HepG2 (cell line): Measurements from ENCODE around the gene CD248. TPM values are rescaled to one million over a fixed set of nuclear protein-coding genes. Genes with fewer than 3 reads are reported as not detected.
A peak's percentile ranks its signal among the peaks of the same experiment; 100 is the strongest.

ENCODE experiments used
- ADNP ChIP-seq: sonication (generic); formaldehyde crosslinking; IDR thresholded peaks from 2 replicates; pipeline ENCODE4 v1.4.0; 2020; ENCODE audit warnings: missing genetic modification reagents
- CHCHD3 ChIP-seq: sonication (generic); formaldehyde crosslinking; IDR thresholded peaks from 2 replicates; pipeline ENCODE4 v1.8.0; 2022; ENCODE audit warnings: mild to moderate bottlenecking, missing genetic modification reagents, moderate library complexity
- EEA1 ChIP-seq: sonication (generic); formaldehyde crosslinking; IDR thresholded peaks from 2 replicates; pipeline ENCODE4 v1.5.1; 2020; ENCODE audit warnings: mild to moderate bottlenecking, missing genetic modification reagents, borderline replicate concordance
- FOXA3 ChIP-seq: IDR thresholded peaks from 2 replicates; pipeline ENCODE4 v1.6.1; 2016; ENCODE audit warnings: missing genetic modification reagents, missing compliant biosample characterization
- HDAC6 ChIP-seq: fragments of 200-600 bp; sonication (generic); IDR thresholded peaks from 2 replicates; pipeline ENCODE4 v1.7.0; 2017; ENCODE audit warnings: mild to moderate bottlenecking, antibody characterized with exemption, low read length, low read depth
- HNRNPLL ChIP-seq: fragments of 200-400 bp; formaldehyde crosslinking; IDR thresholded peaks from 2 replicates; pipeline ENCODE4 v1.6.1; 2017; ENCODE audit warnings: mild to moderate bottlenecking, low read depth, low read length; ENCODE audit not compliant: poor library complexity, severe bottlenecking
- KDM4B ChIP-seq: sonication (generic); formaldehyde crosslinking; IDR thresholded peaks from 2 replicates; pipeline ENCODE4 v1.4.0; 2020; ENCODE audit warnings: missing genetic modification reagents
- NFIB ChIP-seq: sonication (generic); formaldehyde crosslinking; IDR thresholded peaks from 2 replicates; pipeline ENCODE4 v1.9.0; 2021; ENCODE audit warnings: missing genetic modification reagents, mild to moderate bottlenecking, borderline replicate concordance
- PHB2 ChIP-seq: fragments of 450-650 bp; IDR thresholded peaks from 2 replicates; pipeline ENCODE4 v1.6.1; 2018; ENCODE audit not compliant: partially characterized antibody
- ZFP62 ChIP-seq: sonication (generic); formaldehyde crosslinking; IDR thresholded peaks from 2 replicates; pipeline ENCODE4 v1.4.0; 2020; ENCODE audit warnings: missing genetic modification reagents
- ZNF382 ChIP-seq: sonication (generic); formaldehyde crosslinking; IDR thresholded peaks from 2 replicates; pipeline ENCODE4 v1.5.0; 2020; ENCODE audit warnings: missing genetic modification reagents, mild to moderate bottlenecking, borderline replicate concordance
- ZNF775 ChIP-seq: sonication (generic); formaldehyde crosslinking; IDR thresholded peaks from 2 replicates; pipeline ENCODE4 v1.4.0; 2020; ENCODE audit warnings: missing genetic modification reagents, mild to moderate bottlenecking, moderate library complexity, borderline replicate concordance
- polyA plus RNA-seq, 8 experiments: library from polyadenylated mRNA; depleted of rRNA in 3 of 8; stranded (reverse) in 7 of 8; unstranded in 1 of 8; fragments of >200 nt; fragmentation: Illumina TruSeq in 4 of 8; extraction: Trizol in 4 of 8; gene quantifications; 2 replicates each; pipeline versions ENCODE4 v1.2.1 to v1.2.3, GENCODE V29; 2011 to 2016; ENCODE audit warnings: low read depth in 4 of 8, missing spikeins in 1 of 8, mixed read lengths in 1 of 8; ENCODE audit not compliant: insufficient read depth in 1 of 8
- total RNA-seq, 5 experiments: library from RNA; depleted of rRNA; stranded (reverse); fragments of >200 nt; fragmentation: Illumina TruSeq; extraction: Trizol; gene quantifications; 2 replicates each; pipeline ENCODE4 v1.2.3, GENCODE V29; 2016; ENCODE audit warnings: low read depth in 1 of 5
- TF ChIP-seq, protein P1 (sequence below): sonication (generic); formaldehyde crosslinking; IDR thresholded peaks from 2 replicates; pipeline ENCODE4 v1.4.0; 2020; ENCODE audit warnings: missing genetic modification reagents, borderline replicate concordance
- TF ChIP-seq, protein P2 (sequence below): sonication (generic); formaldehyde crosslinking; IDR thresholded peaks from 2 replicates; pipeline ENCODE4 v1.4.0; 2020; ENCODE audit warnings: mild to moderate bottlenecking, low read depth, missing genetic modification reagents
- TF ChIP-seq, protein P3 (sequence below): fragments of 450-650 bp; IDR thresholded peaks from 2 replicates; pipeline ENCODE4 v1.6.1; 2016
- TF ChIP-seq, protein P4 (sequence below): sonication (generic); formaldehyde crosslinking; IDR thresholded peaks from 2 replicates; pipeline ENCODE4 v1.4.0; 2020; ENCODE audit warnings: low read depth, mild to moderate bottlenecking, missing genetic modification reagents
- TF ChIP-seq, protein P5 (sequence below): sonication (generic); formaldehyde crosslinking; IDR thresholded peaks from 2 replicates; pipeline ENCODE4 v1.5.0; 2020; ENCODE audit warnings: mild to moderate bottlenecking, missing genetic modification reagents, moderate library complexity

The CD248 gene
- total and polyA plus RNA-seq, 2 of the 13 experiments (the other 11 are each of a cell fraction or from before 2014, with no cell fraction given), result 0.25 to 0.35 TPM

DNA sequence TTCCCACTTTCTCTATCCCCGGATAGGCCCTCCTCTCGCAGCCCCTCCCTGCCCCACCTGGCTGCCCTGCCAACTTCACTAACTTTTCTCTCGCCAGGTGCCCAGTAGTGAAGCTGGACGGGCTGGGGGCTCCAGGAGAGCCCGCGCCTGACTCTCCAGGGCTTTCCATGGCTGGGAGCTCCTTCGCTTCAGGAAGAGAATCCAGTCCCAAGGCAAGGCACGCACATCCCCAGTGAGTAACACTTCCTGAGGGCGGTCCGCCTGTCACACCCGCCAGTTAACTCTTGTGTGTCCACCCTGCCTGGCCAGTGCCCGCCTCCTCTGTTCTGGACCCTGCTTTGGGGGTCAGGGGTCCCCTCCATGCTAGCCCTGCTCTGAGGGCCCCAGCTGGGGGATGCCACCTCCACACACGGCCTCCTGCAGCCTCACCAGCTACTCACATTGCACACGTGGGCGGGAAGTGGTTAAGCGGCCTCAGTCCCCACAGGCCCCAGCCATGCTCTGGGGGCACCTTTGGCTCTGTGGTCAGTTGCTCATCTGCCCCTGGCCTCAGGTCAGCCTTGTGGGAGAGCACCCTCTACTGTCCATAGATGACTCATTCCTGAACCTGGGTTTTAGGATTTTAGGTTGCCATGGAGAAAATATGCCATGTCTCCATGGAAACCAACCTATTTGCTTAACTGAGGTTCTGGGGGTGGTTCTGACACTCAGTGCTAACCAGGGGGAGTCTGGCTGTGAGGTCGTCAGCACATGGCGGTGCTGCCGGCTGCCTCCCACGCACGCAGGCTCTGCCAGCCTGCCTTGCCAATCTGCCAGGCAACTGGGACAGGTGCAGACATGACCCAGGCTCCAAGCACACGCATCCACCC is 19.6 kb upstream of the CD248 start, which contains the start of gene RIN1 (continued):
- peak; percentile 22; the same call in 1 of the 2 replicates for TF ChIP-seq KDM4B (CRISPR knock-in tag)
- TF ChIP-seq ADNP (CRISPR knock-in tag), result no peak
- TF ChIP-seq, protein P1, sequence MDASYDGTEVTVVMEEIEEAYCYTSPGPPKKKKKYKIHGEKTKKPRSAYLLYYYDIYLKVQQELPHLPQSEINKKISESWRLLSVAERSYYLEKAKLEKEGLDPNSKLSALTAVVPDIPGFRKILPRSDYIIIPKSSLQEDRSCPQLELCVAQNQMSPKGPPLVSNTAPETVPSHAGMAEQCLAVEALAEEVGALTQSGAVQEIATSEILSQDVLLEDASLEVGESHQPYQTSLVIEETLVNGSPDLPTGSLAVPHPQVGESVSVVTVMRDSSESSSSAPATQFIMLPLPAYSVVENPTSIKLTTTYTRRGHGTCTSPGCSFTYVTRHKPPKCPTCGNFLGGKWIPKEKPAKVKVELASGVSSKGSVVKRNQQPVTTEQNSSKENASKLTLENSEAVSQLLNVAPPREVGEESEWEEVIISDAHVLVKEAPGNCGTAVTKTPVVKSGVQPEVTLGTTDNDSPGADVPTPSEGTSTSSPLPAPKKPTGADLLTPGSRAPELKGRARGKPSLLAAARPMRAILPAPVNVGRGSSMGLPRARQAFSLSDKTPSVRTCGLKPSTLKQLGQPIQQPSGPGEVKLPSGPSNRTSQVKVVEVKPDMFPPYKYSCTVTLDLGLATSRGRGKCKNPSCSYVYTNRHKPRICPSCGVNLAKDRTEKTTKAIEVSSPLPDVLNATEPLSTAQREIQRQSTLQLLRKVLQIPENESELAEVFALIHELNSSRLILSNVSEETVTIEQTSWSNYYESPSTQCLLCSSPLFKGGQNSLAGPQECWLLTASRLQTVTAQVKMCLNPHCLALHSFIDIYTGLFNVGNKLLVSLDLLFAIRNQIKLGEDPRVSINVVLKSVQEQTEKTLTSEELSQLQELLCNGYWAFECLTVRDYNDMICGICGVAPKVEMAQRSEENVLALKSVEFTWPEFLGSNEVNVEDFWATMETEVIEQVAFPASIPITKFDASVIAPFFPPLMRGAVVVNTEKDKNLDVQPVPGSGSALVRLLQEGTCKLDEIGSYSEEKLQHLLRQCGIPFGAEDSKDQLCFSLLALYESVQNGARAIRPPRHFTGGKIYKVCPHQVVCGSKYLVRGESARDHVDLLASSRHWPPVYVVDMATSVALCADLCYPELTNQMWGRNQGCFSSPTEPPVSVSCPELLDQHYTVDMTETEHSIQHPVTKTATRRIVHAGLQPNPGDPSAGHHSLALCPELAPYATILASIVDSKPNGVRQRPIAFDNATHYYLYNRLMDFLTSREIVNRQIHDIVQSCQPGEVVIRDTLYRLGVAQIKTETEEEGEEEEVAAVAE (CRISPR knock-in tag), result peak; percentile 68; the same call in 1 of the 2 replicates
- TF ChIP-seq HDAC6, result no peak
- no peak for TF ChIP-seq ZFP62 (CRISPR knock-in tag)
- no peak for TF ChIP-seq EEA1
- TF ChIP-seq, protein P2, sequence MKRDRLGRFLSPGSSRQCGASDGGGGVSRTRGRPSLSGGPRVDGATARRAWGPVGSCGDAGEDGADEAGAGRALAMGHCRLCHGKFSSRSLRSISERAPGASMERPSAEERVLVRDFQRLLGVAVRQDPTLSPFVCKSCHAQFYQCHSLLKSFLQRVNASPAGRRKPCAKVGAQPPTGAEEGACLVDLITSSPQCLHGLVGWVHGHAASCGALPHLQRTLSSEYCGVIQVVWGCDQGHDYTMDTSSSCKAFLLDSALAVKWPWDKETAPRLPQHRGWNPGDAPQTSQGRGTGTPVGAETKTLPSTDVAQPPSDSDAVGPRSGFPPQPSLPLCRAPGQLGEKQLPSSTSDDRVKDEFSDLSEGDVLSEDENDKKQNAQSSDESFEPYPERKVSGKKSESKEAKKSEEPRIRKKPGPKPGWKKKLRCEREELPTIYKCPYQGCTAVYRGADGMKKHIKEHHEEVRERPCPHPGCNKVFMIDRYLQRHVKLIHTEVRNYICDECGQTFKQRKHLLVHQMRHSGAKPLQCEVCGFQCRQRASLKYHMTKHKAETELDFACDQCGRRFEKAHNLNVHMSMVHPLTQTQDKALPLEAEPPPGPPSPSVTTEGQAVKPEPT (CRISPR knock-in tag), result no peak
- TF ChIP-seq, protein P3, sequence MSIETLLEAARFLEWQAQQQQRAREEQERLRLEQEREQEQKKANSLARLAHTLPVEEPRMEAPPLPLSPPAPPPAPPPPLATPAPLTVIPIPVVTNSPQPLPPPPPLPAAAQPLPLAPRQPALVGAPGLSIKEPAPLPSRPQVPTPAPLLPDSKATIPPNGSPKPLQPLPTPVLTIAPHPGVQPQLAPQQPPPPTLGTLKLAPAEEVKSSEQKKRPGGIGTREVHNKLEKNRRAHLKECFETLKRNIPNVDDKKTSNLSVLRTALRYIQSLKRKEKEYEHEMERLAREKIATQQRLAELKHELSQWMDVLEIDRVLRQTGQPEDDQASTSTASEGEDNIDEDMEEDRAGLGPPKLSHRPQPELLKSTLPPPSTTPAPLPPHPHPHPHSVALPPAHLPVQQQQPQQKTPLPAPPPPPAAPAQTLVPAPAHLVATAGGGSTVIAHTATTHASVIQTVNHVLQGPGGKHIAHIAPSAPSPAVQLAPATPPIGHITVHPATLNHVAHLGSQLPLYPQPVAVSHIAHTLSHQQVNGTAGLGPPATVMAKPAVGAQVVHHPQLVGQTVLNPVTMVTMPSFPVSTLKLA, result peak; percentile 82
- TF ChIP-seq, protein P4, sequence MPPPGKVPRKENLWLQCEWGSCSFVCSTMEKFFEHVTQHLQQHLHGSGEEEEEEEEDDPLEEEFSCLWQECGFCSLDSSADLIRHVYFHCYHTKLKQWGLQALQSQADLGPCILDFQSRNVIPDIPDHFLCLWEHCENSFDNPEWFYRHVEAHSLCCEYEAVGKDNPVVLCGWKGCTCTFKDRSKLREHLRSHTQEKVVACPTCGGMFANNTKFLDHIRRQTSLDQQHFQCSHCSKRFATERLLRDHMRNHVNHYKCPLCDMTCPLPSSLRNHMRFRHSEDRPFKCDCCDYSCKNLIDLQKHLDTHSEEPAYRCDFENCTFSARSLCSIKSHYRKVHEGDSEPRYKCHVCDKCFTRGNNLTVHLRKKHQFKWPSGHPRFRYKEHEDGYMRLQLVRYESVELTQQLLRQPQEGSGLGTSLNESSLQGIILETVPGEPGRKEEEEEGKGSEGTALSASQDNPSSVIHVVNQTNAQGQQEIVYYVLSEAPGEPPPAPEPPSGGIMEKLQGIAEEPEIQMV, result peak; percentile 61; the same call in 1 of the 2 replicates
- TF ChIP-seq CHCHD3 (CRISPR knock-in tag), result no peak
- no peak for TF ChIP-seq NFIB
- no peak for TF ChIP-seq ZNF382 (CRISPR knock-in tag)
- TF ChIP-seq FOXA3 (CRISPR knock-in tag), result peak; percentile 64
- TF ChIP-seq HNRNPLL, result no peak
- TF ChIP-seq, protein P5, sequence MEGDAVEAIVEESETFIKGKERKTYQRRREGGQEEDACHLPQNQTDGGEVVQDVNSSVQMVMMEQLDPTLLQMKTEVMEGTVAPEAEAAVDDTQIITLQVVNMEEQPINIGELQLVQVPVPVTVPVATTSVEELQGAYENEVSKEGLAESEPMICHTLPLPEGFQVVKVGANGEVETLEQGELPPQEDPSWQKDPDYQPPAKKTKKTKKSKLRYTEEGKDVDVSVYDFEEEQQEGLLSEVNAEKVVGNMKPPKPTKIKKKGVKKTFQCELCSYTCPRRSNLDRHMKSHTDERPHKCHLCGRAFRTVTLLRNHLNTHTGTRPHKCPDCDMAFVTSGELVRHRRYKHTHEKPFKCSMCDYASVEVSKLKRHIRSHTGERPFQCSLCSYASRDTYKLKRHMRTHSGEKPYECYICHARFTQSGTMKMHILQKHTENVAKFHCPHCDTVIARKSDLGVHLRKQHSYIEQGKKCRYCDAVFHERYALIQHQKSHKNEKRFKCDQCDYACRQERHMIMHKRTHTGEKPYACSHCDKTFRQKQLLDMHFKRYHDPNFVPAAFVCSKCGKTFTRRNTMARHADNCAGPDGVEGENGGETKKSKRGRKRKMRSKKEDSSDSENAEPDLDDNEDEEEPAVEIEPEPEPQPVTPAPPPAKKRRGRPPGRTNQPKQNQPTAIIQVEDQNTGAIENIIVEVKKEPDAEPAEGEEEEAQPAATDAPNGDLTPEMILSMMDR (CRISPR knock-in tag), result peak; percentile 95
- no peak for TF ChIP-seq PHB2
- TF ChIP-seq ZNF775 (CRISPR knock-in tag), result no peak
